C4-2B (cell line): ENCODE results near the gene DDAH2.

Experiments used
- CTCF ChIP-seq: fragments of 450-650 bp; conservative IDR thresholded peaks from 2 replicates; pipeline ENCODE4 v1.5.1; 2017; ENCODE audit warnings: mild to moderate bottlenecking
- ZFX ChIP-seq: fragments of 450-650 bp; IDR thresholded peaks from 2 replicates; pipeline ENCODE4 v1.6.1; 2017

GRCh38 chr6:31762878-31763618 lies 33.9 kb upstream of the DDAH2 start:
- TF ChIP-seq CTCF (no peak), ZFX (no peak)
